Activated CD8-positive, alpha-beta memory T cell treated with anti-CD3 and anti-CD28 coated beads, Interleukin-2, amount 50 U/mL, for 4 hours (primary cell): ENCODE data around the gene SELENON.

Source experiments
- DNase-seq: peaks from one replicate; pipeline ENCODE4 v3.0.0-alpha.2; 2020

The SELENON gene

DNA sequence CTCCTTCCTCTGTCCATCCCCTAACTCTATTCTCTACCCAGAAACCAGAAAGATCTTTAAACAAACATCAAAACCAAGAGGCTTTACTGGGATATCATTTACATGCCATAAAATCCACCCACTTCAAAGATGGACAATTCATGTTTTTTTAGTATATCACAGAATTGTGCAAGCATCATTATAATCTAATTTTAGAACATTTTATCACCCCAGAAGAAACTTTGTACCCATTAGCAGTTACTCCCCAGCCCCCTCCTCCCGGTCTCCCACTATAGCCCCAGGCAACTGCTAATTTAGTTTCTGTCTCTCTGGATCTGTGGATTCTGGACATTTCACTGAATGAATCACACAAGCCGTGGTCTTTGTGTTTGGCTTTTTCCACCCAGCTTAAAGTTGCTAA, 4.8 kb upstream of the SELENON start:
- DNase-seq: no peak

DNA sequence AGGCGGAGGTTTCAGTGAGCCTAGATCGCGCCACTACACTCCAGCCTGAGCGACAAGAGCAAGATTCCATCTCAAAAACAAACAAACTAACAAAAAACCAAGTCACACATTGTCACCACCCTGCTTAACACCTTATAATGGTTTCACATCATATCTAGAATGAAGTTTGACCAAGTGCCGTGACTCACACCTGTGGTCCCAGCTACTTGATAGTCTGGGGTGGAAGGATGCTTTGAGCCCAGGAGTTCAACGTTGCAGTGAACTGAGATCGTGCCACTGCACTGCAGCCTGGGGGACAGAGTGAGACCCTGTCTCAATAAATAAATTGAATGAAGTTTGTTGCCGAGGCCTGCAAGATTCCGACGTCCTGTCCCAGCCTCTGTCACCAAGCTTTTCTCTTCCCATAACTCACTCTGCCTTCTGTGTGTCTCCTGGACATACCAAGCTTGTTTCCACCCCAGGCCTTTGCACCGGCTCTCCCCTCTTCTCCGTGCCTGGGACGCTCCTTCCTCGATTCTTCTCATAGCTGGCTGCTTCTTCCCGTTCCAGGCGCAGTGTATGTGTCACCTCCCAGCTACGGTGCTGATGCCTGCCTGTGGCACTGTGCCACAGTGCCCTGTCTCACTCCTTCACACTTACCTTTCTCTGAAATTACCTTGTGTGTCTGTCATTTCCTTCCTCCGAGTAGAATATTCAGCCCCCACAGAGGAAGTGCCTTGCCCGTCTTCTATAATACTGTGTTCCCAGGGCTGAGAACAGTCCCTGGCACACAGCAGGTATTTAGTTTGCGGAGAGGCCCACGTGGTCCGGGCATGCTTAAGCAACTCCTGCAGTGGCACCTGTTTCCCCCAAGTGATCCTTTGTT, 3.8 kb upstream of the SELENON start:
- DNase-seq: peak; percentile 46

DNA sequence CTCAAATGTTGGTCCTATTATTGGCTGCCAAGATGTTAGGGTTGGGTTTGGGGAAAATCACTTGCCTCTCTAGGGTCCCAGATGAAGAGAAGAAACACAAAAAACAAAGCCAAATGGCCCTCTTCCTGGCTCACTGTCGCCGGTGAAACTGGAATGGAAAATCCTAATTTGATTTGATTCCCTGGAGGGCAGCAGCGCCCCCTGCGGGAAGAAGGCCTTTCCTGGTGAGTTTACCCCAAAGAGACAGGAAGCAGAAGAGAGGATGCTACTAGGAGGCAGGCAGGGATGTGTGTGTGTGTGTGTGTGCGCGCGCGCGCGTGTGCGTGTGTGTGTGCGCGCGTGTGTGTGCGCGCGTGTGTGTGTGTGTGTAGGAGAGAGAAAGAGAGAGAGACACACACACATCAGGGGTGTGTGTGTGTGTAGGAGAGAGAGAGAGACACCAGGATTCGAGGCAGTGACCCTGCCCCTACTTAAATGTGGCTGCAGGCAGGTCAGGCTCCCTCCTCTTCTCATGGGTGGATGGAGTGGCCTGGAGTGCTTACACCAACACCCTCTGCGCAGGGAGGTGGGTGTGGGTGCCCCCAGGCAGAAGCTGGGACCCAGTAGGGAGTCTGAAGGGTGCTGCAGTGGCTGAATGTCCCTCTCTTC, 3.1 kb upstream of the SELENON start:
- peak; percentile 85 for DNase-seq

DNA sequence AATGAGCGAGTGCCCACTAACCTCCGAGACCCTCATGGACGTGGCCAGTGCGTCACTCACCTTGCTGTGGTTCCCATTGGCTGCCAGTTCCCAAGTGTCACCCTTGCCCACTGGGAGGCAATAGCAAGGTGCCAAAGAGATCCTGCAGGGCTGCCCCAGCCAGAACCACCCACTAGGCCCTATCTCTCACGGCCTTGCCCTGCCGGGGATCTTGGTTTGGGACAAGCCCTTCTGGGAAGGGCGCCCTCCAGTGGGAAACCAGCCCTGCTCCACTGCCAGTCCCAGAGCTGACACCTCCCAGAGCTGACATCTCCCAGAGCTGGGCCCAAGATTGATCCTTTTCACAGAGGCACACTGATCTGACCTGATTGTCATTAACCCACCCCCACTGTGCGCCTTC, 2.1 kb upstream of the SELENON start:
- no peak for DNase-seq

DNA sequence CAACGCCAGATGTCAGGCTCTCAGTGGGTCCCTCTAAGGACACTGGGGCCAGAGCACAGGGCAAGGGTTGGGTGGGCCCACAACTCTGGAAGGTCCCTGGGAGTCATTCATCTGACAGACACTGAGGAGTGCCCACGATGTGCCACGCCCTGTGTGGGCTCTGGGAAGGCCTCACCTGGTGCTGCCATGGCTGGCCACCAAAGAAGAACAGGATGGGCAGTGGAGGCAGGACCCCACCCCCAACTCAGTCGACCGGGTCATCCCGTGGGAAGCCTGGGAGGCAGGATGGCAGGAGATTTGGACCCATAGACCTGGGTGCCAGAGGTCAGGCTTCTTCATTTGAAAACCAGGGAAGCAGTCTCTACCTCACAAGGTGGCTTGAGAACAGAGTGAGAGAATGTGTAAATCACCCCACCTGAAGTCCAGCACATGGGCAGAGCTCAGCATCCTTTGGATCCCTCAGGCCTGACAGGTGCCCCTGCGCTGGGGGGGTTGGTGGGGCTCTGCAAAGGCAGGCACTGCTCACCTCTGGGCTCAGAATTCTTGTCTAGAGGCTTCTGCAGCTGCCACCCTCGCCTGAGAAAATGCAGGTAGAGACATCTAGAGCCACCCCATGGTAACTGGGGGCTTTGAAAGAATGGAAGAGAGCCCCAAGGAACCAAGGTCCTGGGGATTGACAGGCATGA, 1.2 kb upstream of the SELENON start:
- DNase-seq: no peak

DNA sequence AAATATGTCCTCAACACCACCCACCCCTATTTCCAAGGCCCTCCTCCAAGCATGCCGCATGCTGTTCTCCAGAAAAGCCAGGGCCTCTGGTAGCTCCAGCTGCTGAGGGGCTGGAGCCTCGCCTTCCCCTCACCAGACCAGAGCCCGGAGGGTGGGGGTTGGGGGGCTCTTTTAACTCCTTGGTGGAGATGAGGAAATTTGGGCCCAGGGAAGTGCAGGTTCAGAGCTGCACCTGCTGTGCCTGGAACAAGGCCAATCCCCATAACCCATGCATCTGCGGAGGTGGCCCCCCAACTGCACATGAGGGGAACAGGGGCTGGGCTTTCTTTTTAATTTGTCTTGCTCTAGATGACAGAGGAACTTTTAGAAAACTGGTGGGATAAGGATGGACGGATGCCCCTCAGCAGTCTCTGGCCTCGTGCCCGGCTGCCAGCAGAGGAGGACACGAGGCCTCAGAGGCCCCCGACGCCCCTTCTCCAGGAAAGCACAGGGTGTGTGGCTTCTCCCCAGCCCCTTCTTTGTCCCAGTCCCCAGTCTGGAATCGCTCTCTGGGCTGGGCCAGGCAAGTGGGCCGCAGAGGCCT, 550 bp upstream of the SELENON start:
- no peak for DNase-seq

DNA sequence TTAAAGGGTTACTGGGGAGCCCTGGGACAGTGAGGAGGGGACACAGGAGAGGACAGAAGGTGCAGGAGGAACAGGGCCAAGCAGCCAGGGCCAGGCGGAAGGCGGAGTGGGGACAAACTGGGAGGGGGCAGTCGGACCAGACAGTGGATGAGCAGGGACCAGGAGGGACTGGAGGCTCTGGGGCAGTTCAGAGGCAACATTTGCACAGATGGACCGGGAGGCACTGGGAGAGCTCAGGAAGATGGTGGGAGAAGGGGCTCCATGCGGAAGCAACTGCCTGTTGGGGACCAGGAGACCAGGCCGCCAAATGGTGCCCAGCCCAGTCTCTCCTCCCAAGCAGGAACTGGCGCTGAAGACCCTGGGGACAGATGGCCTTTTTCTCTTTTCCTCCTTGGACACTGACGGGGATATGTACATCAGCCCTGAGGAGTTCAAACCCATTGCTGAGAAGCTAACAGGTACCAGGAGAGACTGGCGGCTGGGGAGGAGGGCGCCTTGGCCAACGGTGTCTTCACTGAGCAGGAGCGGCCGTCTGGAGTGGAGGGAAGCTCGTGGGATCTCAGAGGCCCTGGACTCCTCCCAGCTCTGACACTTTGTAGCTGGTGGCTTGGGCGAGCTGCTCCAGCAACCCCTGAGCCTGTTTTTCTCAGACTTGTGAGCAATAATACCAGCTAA, 847 bp downstream of the SELENON start:
- no peak for DNase-seq

DNA sequence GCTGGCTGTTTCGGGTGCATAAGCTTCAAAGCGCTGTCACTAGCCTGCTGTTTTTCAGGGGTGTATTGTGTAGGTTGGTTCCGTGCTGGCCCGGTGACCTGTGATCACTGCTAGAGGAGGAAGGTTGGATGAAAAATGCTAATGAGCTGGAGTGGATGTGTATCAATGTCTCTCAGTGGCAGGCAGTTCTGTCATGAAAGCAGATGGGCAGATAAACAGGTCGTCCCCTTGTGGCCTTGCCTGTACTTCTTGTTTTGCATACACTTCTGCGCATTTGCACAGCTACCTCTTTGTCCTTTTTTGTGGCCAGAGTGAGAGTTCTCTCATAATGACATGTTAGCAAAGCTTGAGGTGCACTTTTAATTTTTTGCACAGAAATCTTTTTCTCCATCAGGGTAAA, 2.9 kb downstream of the SELENON start:
- DNase-seq: no peak

DNA sequence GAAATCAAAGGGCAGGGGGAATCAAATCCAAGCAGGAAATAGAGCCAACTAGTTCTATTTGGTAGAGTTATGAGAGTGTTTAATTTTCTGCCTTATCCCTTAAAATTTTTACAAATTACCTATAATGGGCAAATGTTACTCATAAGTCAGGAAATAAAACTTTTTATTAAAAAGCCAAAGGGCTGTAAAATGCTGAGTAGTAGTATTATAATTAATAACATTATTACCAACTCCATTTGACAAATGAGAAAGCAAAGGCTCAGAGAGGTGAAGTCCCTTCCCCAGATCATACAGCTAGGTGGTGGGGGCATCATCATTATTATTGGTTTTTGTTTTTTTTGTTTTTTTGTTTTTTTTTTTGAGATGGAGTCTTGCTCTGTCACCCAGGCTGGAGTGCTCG, 3.4 kb downstream of the SELENON start:
- DNase-seq: no peak

DNA sequence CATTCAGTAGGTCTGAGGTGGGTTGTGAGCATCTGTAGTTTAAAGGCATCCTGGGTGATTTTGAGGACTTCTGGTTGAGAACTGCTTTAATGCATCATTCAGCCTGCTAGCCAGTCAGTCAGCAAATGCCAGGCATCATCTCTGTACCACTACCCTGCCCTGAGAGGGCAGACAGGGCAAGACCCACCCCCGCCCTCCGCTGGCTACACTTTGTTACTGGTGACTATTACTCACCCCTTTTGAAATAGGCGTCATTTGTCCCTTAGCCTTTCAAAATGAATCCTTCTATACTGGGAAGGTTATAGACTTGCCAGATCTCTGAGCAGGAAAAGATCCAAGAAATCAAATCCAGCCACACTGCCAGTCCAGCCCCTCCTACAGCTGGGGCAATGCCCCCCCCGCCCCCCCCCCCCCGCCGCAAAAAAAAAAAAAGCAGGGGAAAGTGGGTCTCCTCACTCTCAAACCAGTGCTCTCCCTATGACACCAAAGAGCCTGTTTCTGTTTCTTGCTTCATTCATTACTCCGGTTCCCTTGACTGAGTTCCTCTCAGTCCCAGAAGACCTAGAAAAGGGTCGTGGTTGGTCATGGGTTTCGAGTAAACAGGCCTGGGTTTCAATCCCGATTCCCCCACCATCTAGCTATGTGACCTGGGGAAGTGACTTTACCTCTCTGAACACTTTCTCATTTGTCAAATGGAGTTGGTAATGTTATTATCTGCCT, 4.4 kb downstream of the SELENON start:
- DNase-seq: no peak

DNA sequence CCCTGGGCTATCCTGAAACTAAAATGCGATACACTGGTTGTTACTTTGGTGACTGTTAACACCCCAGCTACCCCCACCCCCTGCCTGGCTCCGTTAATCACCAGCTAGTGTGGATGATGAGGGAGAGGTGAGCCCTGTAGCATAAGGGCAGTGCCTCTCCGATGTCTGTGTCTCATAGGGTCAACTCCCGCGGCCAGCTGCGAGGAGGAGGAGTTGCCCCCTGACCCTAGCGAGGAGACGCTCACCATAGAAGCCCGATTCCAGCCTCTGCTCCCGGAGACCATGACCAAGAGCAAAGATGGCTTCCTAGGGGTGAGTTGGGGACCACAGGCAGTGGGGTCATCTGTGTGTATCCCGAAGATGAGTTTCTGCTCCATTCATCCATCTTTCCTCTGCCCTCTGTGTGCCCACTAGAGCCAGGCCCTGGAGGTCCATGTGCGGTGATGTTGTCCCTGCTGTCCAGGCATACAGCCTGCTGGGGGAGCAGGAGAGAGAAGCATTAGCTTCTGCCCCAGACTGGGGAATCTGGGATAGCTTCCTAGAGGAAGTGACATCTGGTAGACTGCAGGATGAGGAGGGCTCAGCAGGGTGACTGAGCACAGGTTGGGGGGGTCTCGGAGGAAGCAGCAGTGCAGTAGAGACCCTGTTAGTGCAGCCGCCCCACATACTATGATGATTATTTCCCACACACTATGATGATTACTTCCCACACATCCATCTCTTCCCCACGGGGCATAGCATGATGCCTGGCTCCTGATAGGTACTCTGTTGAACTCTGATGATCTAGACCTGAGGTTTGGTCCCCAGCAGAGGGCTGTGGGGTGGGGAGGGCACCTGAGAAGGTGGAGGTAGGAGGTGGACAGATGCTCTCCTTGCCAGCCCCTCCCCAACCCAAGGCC, 5.2 kb downstream of the SELENON start:
- no peak for DNase-seq

DNA sequence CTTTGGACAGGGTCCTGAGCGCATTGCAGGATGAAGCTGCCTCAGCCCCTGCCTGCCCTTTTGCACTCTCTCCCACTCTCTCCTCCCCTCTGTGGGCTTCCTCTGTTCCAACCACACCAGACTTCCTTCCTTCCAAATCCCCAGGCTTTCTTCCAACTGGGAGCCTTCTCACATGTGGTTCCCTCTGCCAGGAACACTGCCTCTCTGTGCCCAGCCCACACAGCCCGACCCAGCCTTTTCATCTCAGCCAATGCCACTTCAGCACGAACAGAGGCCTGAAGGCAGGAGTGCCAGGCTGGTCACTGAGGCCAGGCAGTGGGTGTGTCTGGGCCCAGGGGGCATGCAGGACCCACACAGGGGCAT, 5.9 kb downstream of the SELENON start:
- DNase-seq: no peak

DNA sequence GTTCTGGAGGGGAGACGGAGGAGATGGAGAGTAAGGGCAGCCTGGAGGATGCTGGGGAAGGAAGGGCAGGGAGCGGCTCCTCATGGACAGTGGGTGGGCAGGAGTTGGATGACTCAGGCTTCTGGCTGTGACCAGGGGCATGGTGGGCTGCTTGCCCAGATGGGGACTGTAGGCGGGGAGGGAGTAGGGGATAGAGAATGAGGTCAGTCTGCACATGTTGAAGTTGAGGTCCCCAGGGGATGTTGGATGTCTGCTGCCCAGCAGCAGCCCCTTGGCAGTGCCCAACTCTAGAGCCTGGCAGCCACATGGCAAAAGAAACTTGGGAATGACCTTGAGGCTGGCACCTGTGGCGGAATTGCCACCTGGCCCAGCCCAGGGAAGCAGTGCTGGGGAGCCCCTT, 6.4 kb downstream of the SELENON start:
- DNase-seq: no peak

DNA sequence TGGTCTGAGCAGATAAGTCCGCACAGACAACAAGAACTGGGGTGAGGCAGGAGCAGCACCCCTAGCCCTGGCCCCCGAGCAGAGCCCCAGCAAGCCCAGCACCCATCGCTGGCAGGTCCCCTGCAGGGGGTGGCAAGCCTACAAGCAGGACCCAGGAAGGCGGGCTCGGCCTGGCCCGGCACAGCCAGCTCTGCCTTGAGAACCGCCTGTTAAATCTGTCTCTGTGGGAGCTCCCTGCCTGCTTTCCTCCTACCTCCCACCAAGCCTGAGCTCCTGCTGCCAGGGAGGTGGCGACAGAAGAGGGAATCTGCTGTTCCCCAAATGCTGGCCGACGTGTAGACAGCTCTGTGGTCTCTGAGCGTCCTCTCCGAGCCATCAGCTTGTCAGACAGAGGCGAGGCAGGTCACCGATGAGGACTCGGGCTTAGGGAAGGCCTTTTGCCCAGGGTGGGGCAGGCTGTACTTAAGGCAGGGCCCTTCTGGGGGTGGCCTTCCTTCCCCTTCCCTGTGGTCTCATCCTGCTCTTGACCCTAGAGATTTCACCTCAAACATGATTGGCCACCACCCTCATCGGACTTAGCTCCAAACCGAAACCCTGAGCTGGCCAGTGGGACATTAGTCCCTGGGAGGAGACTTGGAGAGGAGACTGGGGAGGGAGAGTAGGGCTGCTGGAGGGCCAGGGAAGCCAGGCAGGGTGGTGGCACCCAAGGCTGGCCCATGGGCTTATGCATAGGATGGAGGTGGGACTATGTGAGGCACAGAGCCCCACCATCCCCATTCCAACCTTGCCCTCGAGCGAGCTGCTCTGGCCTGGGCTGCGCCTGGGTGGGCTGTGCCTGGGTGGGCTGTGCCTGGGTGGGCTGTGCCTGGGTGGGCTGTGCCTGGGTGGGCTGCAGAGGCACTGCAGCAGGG, 7.7 kb downstream of the SELENON start:
- DNase-seq: no peak

DNA sequence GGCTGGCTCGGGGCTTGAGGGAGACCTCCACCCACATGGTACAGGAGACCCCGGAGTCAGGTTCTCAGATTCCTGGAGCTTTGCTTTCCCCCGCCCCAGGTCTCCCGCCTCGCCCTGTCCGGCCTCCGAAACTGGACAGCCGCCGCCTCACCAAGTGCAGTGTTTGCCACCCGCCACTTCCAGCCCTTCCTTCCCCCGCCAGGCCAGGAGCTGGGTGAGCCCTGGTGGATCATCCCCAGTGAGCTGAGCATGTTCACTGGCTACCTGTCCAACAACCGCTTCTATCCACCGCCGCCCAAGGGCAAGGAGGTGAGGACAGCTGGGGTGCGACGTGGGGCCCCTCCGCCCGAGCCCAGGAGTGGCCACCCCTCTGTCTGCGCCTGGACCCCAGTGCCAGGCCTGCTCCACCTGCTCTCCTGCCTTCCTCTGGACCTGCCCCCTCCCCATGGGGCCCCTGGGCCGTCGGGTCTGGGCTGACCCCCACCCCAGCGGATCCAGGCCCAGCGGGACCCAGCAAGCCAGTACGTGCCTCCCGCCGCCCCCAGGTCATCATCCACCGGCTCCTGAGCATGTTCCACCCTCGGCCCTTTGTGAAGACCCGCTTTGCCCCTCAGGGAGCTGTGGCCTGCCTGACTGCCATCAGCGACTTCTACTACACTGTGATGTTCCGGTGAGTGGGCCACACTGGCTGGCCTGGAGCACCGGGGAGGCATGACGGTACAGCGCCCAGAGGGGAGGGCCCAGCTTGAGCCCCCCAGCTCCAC, 8.7 kb downstream of the SELENON start:
- no peak for DNase-seq

DNA sequence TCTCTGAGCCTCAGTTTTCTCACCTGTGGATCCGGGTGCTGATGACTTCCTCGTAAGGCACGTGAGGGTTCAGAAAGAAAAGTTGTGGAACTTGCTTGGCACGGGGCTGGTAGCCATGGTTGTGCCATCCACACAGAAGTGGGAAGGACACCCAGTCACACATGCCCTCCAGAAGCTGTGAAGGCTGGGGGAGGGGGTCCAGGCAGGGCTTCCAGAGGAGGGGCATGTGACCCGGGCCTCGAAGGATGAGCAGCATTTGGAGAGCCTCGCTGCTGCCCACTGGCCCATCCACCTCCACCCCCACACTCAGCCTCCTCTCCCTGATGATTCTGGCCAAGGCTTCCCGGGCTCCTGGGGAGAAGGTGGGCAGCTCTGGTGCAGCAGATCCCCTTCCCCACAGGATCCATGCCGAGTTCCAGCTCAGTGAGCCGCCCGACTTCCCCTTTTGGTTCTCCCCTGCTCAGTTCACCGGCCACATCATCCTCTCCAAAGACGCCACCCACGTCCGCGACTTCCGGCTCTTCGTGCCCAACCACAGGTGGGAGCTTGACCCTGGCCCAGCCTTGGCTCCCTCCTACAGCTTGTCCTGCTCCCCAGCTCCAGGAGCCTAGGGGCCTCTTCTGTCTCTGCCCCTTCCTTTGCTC, 9.4 kb downstream of the SELENON start:
- DNase-seq: no peak

DNA sequence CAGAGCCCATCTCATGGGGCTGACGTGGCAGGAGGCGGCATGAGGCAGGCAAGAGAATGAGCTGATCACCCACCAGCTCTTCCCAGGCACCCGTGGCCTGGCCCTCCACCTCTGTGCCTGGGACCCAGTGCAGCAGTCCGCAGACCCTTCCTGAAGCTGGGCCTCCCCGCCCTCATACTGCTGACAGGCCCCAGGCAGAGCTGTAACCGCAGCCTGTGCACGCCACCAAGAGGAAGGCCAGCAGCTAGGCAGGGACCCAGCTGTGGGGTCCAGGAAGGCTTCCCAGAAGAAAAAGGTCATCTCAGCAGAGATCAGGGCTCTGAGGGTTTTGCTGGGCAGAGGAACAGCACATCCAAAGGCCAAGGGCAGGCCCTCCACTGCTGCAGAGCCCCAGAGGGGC, 9.9 kb downstream of the SELENON start:
- no peak for DNase-seq

DNA sequence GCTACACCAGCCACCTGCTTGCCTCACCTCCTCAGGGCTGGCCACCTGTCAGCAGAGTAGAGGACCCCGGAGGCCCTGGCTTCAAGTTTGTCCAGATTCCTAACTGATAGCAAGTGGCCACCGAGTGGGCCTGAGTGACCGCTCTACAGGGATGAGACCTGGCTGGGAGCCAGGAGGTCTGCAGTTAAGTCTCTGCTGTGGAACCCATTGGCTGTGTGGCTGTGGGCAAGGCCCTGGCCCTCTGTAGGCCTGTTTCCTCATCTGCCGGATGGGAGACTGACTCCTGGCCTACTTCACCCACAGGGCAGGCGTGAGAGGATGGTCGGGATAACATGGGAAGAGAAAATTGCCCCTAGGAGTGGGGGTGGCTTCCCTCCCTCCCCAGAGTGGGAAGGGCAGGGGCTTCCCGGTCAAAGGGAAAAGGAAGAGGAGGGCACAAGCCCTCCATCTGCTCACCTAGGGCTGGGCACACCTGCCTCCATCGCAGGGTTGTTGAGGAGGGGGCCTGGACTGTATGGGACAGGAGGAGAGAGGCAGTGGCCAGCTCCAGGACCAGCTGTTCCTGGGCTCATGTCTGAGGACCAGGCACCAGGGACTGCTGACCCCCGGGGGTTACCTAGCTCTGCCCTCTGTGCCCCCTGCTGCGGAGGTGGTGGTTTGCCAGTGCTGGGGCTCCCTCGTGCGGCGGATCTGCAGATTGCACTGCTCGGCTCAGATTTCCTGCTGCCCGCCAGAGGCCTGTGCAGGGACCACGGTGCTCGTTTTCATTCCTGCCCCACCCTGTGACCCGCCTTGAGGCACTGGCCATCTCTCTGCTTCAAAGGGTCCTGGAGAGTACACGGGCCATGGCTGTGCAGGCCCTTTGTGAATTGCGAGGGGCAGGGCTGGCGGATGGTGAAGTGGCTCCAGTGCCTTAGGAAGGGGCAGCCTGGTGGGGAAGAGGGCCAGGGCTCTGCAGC, 10.6 kb downstream of the SELENON start:
- peak; percentile 85 for DNase-seq
